Gastroesophageal sphincter (tissue), 3 donors: ENCODE data around the gene TRDN.

Source experiments
- EP300 ChIP-seq: sonication (generic); formaldehyde crosslinking; IDR thresholded peaks from one replicate; pipeline ENCODE4 v1.6.1; 2017; ENCODE audit warnings: antibody characterized with exemption, mild to moderate bottlenecking
- POLR2A ChIP-seq, 2 donors: fragments of 450-650 bp; IDR thresholded peaks; one replicate each; pipeline ENCODE4 v1.6.1; 2017; ENCODE audit warnings: antibody characterized with exemption in 2 of 2, mild to moderate bottlenecking in 2 of 2, moderate library complexity in 1 of 2
- TF ChIP-seq, protein P1 (sequence below), 4 experiments: fragments of 200-600 bp in 2 of 4; fragments of 450-650 bp in 2 of 4; sonication (generic) in 1 of 4; IDR thresholded peaks; one replicate each; pipeline ENCODE4 v1.5.1; 2017 to 2019; ENCODE audit warnings: antibody characterized with exemption in 4 of 4, mild to moderate bottlenecking in 2 of 4, moderate library complexity in 2 of 4

DNA sequence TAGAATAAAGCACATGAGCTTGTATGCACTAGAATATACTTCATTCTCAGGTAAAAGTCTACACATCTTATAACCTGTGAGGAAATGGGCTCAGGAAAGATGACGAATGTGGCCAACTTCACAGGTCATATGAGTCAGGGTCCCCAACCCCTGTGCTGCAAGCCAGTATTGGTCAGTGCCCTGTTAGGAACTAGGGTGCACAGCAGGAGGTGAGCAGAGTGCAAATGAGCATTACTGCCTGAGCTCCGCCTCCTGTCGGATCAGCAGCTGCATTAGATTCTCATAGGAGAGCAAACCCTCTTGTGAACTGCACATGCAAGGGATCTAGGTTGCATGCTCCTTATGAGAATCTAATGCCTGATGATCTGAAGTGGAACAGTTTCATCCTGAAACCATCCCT lies 182.3 kb downstream of the TRDN start:
- TF ChIP-seq, protein P1, sequence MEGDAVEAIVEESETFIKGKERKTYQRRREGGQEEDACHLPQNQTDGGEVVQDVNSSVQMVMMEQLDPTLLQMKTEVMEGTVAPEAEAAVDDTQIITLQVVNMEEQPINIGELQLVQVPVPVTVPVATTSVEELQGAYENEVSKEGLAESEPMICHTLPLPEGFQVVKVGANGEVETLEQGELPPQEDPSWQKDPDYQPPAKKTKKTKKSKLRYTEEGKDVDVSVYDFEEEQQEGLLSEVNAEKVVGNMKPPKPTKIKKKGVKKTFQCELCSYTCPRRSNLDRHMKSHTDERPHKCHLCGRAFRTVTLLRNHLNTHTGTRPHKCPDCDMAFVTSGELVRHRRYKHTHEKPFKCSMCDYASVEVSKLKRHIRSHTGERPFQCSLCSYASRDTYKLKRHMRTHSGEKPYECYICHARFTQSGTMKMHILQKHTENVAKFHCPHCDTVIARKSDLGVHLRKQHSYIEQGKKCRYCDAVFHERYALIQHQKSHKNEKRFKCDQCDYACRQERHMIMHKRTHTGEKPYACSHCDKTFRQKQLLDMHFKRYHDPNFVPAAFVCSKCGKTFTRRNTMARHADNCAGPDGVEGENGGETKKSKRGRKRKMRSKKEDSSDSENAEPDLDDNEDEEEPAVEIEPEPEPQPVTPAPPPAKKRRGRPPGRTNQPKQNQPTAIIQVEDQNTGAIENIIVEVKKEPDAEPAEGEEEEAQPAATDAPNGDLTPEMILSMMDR (IDR thresholded peaks at IDR 0.05) = no peak
- TF ChIP-seq POLR2A (IDR thresholded peaks at IDR 0.05) = no peak
- TF ChIP-seq EP300 = no peak
